Spinal cord (tissue), 10 donors: ENCODE results near the gene DUSP1. TPM values are rescaled to one million over a fixed set of nuclear protein-coding genes. Genes with fewer than 3 reads are reported as not detected.
A peak's percentile ranks its signal among the peaks of the same experiment; 100 is the strongest.

Experiments
- DNase-seq, 6 donors: peaks; one replicate each; pipeline versions ENCODE4 v3.0.0 to v3.0.0-alpha.2; 2013 to 2015; ENCODE audit warnings: low spot score in 6 of 6, low read depth in 4 of 6
- H3K27ac ChIP-seq: one replicate; pipeline ENCODE4 v1.5.1; 2013; ENCODE audit warnings: low read depth, low read length, control low read depth
- H3K27me3 ChIP-seq: one replicate; pipeline ENCODE4 v1.6.1; 2013; ENCODE audit warnings: low read length; ENCODE audit not compliant: control insufficient read depth, insufficient read depth
- H3K36me3 ChIP-seq: one replicate; pipeline ENCODE4 v1.6.1; 2013; ENCODE audit warnings: low read length; ENCODE audit not compliant: control insufficient read depth, insufficient read depth
- H3K4me1 ChIP-seq: one replicate; pipeline ENCODE4 v1.6.1; 2013; ENCODE audit warnings: low read length; ENCODE audit not compliant: control insufficient read depth, insufficient read depth
- H3K4me3 ChIP-seq: one replicate; pipeline ENCODE4 v1.5.1; 2013; ENCODE audit warnings: low read depth, low read length, control low read depth
- H3K9me3 ChIP-seq: one replicate; pipeline ENCODE4 v1.6.1; 2013; ENCODE audit warnings: low read length; ENCODE audit not compliant: control insufficient read depth, insufficient read depth
- WGBS: methylation state at CpG from one replicate; pipeline ENCODE4 v1.1.5; 2013; ENCODE audit warnings: missing lambda C conversion rate; ENCODE audit not compliant: insufficient coverage; 5-methylcytosine and 5-hydroxymethylcytosine counted together
- polyA plus RNA-seq, 2 donors: library from polyadenylated mRNA; unstranded; fragments of 120-200 nt; gene quantifications; one replicate each; pipeline ENCODE4 v1.2.1, GENCODE V29; 2013; ENCODE audit not compliant: insufficient read length in 2 of 2
- total RNA-seq, 2 donors: library from RNA; depleted of rRNA in 1 of 2; stranded (reverse); fragments of 120-200 nt in 1 of 2; fragments of >200 nt in 1 of 2; gene quantifications; one replicate each; pipeline versions ENCODE4 v1.2.3 to v1.2.4, GENCODE V29; 2013 to 2014
- donor health status: healthy.

The DUSP1 gene
- total and polyA plus RNA-seq, 4 donors: 31.3 to 170 (median 107) TPM

DNA sequence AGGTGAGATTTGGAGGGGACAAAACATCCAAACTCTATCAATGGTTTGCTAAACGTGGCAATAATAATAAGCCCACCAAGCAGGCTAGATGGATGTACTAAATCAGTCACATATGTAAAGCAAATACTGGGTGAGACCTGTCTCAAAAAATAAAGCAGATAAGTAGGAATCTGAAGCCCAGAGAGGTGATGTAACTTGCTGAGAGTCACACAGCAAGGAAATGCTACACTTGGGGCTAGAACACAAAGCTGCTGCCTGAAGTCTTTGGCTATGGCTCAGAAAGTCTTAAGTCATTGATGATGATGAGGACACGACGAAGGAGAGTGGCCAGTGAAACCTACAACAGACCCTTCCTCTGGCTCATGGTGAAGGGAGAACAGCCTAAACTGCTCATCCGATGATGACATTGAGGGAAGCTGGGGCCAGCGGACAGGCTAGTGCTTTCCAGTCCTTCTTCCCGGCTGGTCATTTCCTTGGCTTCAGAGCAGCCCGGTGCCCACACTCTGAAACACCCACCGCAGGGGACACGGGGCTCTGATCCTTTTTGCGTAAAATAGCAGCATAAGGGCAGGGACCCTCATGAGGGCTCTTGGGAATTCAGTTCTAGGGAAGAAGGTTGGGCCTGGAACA lies 14.1 kb downstream of the DUSP1 start:
- no peak for DNase-seq
- no peak overlapping the region for H3K4me3 ChIP-seq
- peaks cover 10% of the 10 kb centered on the region for H3K4me1 ChIP-seq
- H3K27ac ChIP-seq: no peak overlapping the region
- no peaks in the 10 kb centered on the region for H3K27me3 ChIP-seq
- H3K9me3 ChIP-seq: no peaks in the 10 kb centered on the region
- 94% methylated on average over 6 of the region's 10 CpGs for WGBS
- no peaks in the 10 kb centered on the region for H3K36me3 ChIP-seq

DNA sequence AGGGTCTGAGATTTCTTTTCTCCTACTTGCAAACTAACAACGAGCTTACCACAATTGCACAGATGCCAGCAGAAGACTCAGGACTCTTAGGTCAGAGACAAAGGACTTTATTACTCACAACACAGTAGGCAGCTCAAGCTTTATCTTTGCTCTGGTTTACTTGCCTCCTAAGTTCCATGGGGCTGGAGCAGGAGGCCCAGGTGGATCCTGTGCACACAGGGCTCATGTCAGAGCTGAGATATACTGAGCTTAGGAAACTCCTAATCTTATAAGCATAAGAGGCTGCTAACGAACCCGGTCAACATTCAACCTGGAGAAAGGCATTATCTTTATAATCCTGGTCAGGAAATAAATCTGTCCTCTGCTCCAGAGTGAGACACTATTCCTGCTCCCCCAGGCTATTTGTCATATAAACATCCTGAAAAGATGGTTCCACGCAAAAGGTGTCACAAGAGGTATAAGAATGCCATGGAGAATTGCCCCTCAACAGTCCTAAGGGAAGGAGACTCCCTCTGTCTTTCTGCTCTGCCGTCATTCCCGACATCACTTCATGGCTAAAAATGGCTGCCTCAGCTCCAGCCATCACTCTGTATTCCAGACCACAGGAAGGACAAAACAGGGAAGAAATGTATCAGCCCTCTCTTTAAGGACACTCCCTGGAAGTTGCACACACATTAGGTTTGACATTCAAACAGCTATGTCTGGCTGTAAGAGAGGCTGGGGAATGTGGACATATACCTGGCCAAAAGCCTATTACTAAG lies 16.2 kb downstream of the DUSP1 start:
- 94% methylated on average over 5 of the region's 6 CpGs for WGBS
- no peak overlapping the region for H3K4me3 ChIP-seq

DNA sequence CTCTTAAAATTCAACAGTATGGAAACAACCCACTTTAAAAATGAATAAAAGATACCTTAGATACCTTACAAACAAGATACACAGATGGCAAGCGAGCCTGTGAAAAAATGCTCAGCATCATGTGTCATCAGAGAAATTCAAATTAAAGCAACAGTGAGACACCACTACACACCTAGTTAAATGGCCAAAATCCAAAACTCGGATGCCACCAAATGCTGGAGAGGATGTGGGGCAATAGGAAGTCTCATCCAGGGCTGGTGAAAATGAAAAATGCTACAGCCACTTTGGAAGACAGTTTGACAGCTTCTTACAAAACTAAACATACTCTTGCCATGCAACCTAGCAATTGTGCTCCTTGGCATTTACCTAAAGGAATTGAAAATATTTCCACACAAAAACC lies 17.9 kb downstream of the DUSP1 start:
- DNase-seq: no peak
- Histone ChIP-seq H3K9me3 (no peaks in the 10 kb centered on the region), H3K4me3 (no peak overlapping the region), H3K4me1 (peaks cover 17% of the 10 kb centered on the region), H3K36me3 (no peaks in the 10 kb centered on the region), H3K27ac (no peak overlapping the region), H3K27me3 (no peaks in the 10 kb centered on the region)
- no CpG with 5 or more reads among the region's 2 CpGs for WGBS

More for the DNA sequence above, 16.2 kb downstream of the DUSP1 start:
- no peak for DNase-seq
- H3K27ac ChIP-seq: no peak overlapping the region
- H3K4me1 ChIP-seq: peaks cover 13% of the 10 kb centered on the region
- no peaks in the 10 kb centered on the region for H3K27me3 ChIP-seq
- no peaks in the 10 kb centered on the region for H3K9me3 ChIP-seq
- H3K36me3 ChIP-seq: no peaks in the 10 kb centered on the region

DNA sequence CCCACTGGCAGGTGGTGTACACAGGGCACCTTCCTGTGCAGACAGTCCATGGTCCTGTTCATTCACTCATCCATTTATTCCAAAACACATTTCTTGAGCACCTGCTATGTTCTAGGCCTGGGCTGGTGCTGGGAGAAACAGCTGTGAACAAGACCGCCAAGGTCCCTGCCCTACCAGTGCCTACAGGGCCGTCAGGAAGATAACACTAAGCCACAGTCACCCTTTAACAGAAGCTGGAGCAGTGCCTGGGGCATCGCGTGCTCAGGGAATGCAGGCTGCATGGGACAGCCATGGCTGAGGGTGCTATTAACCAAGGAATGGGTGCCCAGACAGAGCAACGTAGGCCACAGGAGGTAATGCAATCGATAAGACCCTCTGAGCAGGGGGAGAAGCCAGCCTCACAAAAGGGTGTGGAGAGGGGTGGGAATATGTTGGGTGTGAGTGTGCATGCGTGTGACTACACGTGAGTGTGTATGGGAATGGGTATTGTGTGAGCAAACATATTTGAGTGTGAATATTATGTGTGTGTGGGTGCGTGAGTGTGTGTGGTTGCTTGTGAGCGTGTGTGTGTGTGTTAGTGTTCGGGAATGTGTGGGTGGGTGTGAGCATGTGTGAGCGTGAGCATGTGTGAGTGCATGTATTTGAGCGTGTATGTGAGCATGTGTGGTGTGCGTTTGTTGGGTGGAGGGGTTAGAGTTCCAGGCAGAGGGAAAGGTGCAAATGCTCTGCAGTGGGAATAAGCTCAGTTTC lies 19.1 kb downstream of the DUSP1 start:
- Histone ChIP-seq H3K36me3 (no peaks in the 10 kb centered on the region), H3K4me3 (no peak overlapping the region), H3K27ac (no peak overlapping the region), H3K9me3 (no peaks in the 10 kb centered on the region), H3K27me3 (no peaks in the 10 kb centered on the region), H3K4me1 (peaks cover 16% of the 10 kb centered on the region)
- no peak for DNase-seq
- WGBS: 88% methylated on average over 13 of the region's 14 CpGs

DNA sequence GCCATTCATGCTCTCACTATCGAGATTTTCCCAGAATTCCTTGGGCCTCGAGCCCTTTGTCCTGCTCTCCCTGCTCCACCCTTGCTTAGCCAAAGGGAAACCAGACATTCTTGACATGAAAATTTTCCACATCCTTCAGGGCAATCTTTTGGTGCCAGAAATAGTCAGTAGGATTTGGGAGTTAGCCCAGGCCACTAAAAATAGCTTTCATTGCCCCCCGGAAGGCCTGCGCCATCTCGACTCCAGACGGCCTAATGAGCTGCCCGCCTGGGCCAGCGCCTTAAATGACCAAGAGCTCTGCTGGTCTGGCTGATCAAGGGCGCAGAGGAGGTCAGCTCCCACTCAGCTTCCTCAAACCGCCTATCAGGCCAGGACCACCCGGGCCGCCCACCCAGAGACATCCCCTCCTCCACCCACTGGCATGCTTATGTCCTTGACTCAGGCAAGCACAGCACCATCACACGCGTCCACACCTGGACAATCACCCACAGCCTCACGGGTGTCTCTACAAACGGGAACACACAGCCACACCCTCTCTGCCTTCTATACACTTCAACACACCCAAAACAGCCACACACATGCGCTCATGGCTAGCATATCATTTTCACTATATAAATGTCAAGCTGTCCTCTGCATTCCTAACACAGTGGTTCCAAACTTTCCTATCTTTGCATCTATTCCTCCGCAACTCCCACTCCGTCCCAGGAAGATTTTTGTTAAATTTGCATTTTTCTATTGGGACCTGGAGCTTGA lies 20.9 kb downstream of the DUSP1 start:
- 75% methylated on average over 17 of the region's 19 CpGs for WGBS
- Histone ChIP-seq H3K27me3 (no peaks in the 10 kb centered on the region), H3K36me3 (no peaks in the 10 kb centered on the region), H3K4me1 (peaks cover 16% of the 10 kb centered on the region), H3K27ac (no peak overlapping the region), H3K4me3 (no peak overlapping the region), H3K9me3 (no peaks in the 10 kb centered on the region)
- no peak for DNase-seq

DNA sequence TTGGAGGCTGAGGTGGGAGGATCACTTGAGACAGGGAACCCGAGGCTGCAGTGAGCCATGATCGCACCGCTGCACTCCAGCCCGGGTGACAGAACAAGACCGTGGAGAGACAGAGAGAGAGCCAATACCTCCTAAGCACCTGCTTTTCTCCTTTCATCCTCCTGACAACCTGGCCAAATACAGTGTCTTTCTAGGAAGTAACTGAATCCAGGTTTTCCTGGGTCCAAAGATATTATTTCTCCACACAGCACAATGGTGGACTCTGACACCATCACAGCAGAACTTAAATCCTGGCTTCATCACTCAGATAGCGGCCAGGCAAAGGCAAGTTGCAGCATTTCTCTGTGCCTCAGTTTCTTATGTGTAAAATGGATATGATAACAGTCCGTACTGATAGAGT lies 21.9 kb downstream of the DUSP1 start:
- H3K27me3 ChIP-seq: no peaks in the 10 kb centered on the region
- H3K4me1 ChIP-seq: peaks cover 16% of the 10 kb centered on the region

DNA sequence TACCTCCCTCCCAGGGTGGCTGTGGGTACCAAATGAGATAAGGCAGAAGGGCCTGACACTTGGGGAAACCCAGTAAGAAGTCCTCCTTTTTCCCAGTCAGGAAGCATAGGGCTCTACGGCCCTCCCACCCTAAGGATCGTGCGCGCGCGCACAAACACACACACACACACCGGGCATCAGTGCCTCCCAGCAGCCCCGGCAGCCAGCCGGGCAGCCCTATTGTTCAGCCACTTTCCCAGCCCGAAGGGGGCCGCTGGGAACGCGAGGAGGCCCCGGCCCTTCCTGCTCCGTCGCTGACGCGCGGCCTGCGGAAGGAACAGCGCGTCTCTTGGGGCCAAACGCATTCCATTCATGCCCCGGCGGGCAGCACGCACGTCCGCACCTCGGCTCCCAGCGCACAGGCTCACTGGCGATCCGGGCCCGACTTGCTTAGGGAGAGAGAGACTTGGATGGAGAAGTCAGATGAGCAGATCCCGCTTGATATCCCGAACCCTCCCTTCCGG lies 22.6 kb downstream of the DUSP1 start:
- peak in 2 of 6 donors; percentile 60 to 69 for DNase-seq
- H3K27me3 ChIP-seq: no peaks in the 10 kb centered on the region
- no peaks in the 10 kb centered on the region for H3K9me3 ChIP-seq
- H3K4me3 ChIP-seq: no peak overlapping the region
- peaks cover 16% of the 10 kb centered on the region for H3K4me1 ChIP-seq
- 15% methylated on average over 36 of the region's 36 CpGs for WGBS
- H3K27ac ChIP-seq: peak overlapping the region; percentile 45
- no peaks in the 10 kb centered on the region for H3K36me3 ChIP-seq

More for the DNA sequence above, 21.9 kb downstream of the DUSP1 start:
- no peak for DNase-seq
- H3K27ac ChIP-seq: no peak overlapping the region
- no peaks in the 10 kb centered on the region for H3K36me3 ChIP-seq
- no peak overlapping the region for H3K4me3 ChIP-seq
- WGBS: 92% methylated on average over 2 of the region's 7 CpGs
- H3K9me3 ChIP-seq: no peaks in the 10 kb centered on the region

DNA sequence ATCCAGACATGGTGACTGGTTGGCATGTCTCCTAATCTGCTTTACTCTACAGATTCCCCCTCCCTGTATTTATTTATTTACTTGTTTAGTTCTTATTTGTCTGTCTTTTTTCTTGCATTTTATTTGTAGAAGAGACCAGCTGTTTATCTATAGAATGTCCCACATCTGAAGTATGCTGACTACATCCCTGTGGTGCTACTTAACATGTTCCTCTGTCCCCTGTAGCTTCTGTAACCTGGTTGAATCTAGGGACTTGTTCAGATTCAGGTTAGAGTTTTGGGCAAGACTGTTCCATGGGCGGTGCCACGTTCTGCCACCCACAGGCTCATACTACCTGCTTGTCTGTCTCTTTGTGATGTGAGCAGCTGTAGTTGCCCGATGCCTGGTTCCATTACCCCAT lies 23.5 kb downstream of the DUSP1 start:
- 60% methylated on average over 3 of the region's 3 CpGs for WGBS
- no peak overlapping the region for H3K27ac ChIP-seq
- no peaks in the 10 kb centered on the region for H3K9me3 ChIP-seq

DNA sequence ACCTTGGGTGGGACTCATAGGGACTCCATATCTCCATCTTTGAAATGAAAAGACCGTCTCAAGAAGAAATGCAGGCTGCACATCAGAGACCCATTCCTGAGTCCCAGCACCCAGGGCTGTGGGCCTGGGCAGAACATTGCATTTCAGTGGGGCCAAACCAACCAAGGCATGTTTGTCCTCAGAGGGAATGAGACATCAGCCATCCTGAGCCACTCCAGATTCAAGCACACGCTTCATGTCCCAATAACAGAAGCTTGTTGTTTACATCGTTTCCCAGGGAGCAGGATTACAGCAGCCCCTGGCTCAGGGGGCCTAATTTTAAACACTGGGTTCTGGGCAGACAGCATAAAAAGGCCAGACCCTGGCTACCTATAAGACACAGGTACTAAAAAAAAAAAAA lies 24.3 kb downstream of the DUSP1 start:
- H3K36me3 ChIP-seq: no peaks in the 10 kb centered on the region
- no peak overlapping the region for H3K27ac ChIP-seq
- H3K4me3 ChIP-seq: no peak overlapping the region
- WGBS: 100% methylated on average over 2 of the region's 3 CpGs
- peaks cover 16% of the 10 kb centered on the region for H3K4me1 ChIP-seq
- no peaks in the 10 kb centered on the region for H3K27me3 ChIP-seq
- DNase-seq: no peak
- H3K9me3 ChIP-seq: no peaks in the 10 kb centered on the region

More for the DNA sequence above, 23.5 kb downstream of the DUSP1 start:
- Histone ChIP-seq H3K36me3 (no peaks in the 10 kb centered on the region), H3K4me1 (peaks cover 16% of the 10 kb centered on the region), H3K4me3 (no peak overlapping the region), H3K27me3 (no peaks in the 10 kb centered on the region)
- no peak for DNase-seq
